ENCODE data around the gene UNKL.
"Not testable (repeated sequence)": the region's sequence is repeated elsewhere in the genome, so short reads cannot be mapped to it uniquely, and the experiment has no call there.

Gene UNKL

GRCh38 chr16:1338855-1339675 lies 75.4 kb downstream of the UNKL start:
- DNase-seq (ENCODE audit: low read depth, low spot score) = no peak

- no peak for DNase-seq (ENCODE audit: low read depth, low spot score)
Observed at GRCh38 chr16:1338119-1338730, 76.3 kb downstream of the UNKL start.

GRCh38 chr16:1337486-1337885 lies 77.0 kb downstream of the UNKL start:
- no peak for DNase-seq (ENCODE audit: low read depth, low spot score)

- DNase-seq (ENCODE audit: low read depth, low spot score) = no peak
Observed at GRCh38 chr16:1336619-1337018, 77.9 kb downstream of the UNKL start.

GRCh38 chr16:1335996-1336395 lies 78.5 kb downstream of the UNKL start:
- DNase-seq (ENCODE audit: low read depth, low spot score) = no peak

GRCh38 chr16:1335211-1335971 lies 79.1 kb downstream of the UNKL start:
- DNase-seq (ENCODE audit: low read depth, low spot score) = no peak

GRCh38 chr16:1334739-1335138 lies 79.8 kb downstream of the UNKL start:
- DNase-seq (ENCODE audit: low read depth, low spot score) = no peak

GRCh38 chr16:1333854-1334700 lies 80.4 kb downstream of the UNKL start:
- no peak for DNase-seq (ENCODE audit: low read depth, low spot score)

- DNase-seq (ENCODE audit: low read depth, low spot score) = no peak
Observed at GRCh38 chr16:1333149-1333812, 81.2 kb downstream of the UNKL start, which contains the start of gene BAIAP3. BAIAP3 (plus strand) TSS chr16:1333645; CDS start chr16:1338550, 4,905 bp downstream.

GRCh38 chr16:1332618-1333148 lies 81.8 kb downstream of the UNKL start:
- no peak for DNase-seq (ENCODE audit: low read depth, low spot score)

GRCh38 chr16:1331712-1332617 lies 82.5 kb downstream of the UNKL start:
- DNase-seq (ENCODE audit: low read depth, low spot score) = no peak

- no peak for DNase-seq (ENCODE audit: low read depth, low spot score)
Observed at GRCh38 chr16:1330931-1331711, 83.4 kb downstream of the UNKL start.

GRCh38 chr16:1330260-1330914 lies 84.1 kb downstream of the UNKL start:
- no peak for DNase-seq (ENCODE audit: low read depth, low spot score)

- DNase-seq (ENCODE audit: low read depth, low spot score) = not testable (repeated sequence)
Observed at GRCh38 chr16:1328961-1329360, 85.5 kb downstream of the UNKL start.

- not testable (repeated sequence) for DNase-seq (ENCODE audit: low read depth, low spot score)
Observed at GRCh38 chr16:1328136-1328535, 86.4 kb downstream of the UNKL start.

- DNase-seq (ENCODE audit: low read depth, low spot score) = no peak
Observed at GRCh38 chr16:1327619-1327947, 86.9 kb downstream of the UNKL start.

- no peak for DNase-seq (ENCODE audit: low read depth, low spot score)
Observed at GRCh38 chr16:1326946-1327618, 87.4 kb downstream of the UNKL start.

- no peak for DNase-seq (ENCODE audit: low read depth, low spot score)
Observed at GRCh38 chr16:1326391-1326790, 88.1 kb downstream of the UNKL start.

Data from brain pericyte (primary cell).